NCI-H146 treated with DMSO at 0.1 percent for 48 hours (cell line): ENCODE measurements around the gene PTPN22.

Source experiments
- DNase-seq: peaks from one replicate; lab custom pipeline; 2025; ENCODE audit not compliant: unreplicated experiment; lab: John Stamatoyannopoulos, UW

PTPN22 gene

GRCh38 chr1:113871597-113872113 is at the start of gene PTPN22:
PTPN22 (minus strand) TSS chr1:113871712.
- no peak for DNase-seq

GRCh38 chr1:113918243-113918642 is 46.7 kb upstream of the PTPN22 start:
- no peak for DNase-seq

- DNase-seq = no peak
Measured at GRCh38 chr1:113917400-113918082, 46.0 kb upstream of the PTPN22 start.

- DNase-seq = no peak
Measured at GRCh38 chr1:113916974-113917373, 45.5 kb upstream of the PTPN22 start.

GRCh38 chr1:113913887-113914664 is 42.6 kb upstream of the PTPN22 start:
- DNase-seq = no peak

- DNase-seq = no peak
Measured at GRCh38 chr1:113913312-113913668, 41.8 kb upstream of the PTPN22 start.

GRCh38 chr1:113912594-113913311 is 41.2 kb upstream of the PTPN22 start:
- DNase-seq = no peak

GRCh38 chr1:113905435-113905861 is 33.9 kb upstream of the PTPN22 start:
- DNase-seq = peak; percentile 30

GRCh38 chr1:113904674-113905434 is 33.3 kb upstream of the PTPN22 start, which contains the start of the genes AP4B1 and DCLRE1B:
AP4B1 (minus strand) TSS chr1:113904799; CDS start chr1:113904717, 82 bp downstream.
DCLRE1B (plus strand) TSS chr1:113905326; CDS start chr1:113905587, 261 bp downstream.
- peak; percentile 98 for DNase-seq

GRCh38 chr1:113904293-113904673 is 32.8 kb upstream of the PTPN22 start:
- peak; percentile 74 for DNase-seq

- DNase-seq = no peak
Measured at GRCh38 chr1:113903501-113904292, 32.2 kb upstream of the PTPN22 start.

- DNase-seq = no peak
Measured at GRCh38 chr1:113901191-113901590, 29.7 kb upstream of the PTPN22 start.

- no peak for DNase-seq
Measured at GRCh38 chr1:113899111-113899510, 27.6 kb upstream of the PTPN22 start.

- no peak for DNase-seq
Measured at GRCh38 chr1:113898241-113898814, 26.8 kb upstream of the PTPN22 start.

GRCh38 chr1:113895961-113896360 is 24.4 kb upstream of the PTPN22 start:
- DNase-seq = no peak

- DNase-seq = no peak
Measured at GRCh38 chr1:113895098-113895497, 23.6 kb upstream of the PTPN22 start.

- DNase-seq = no peak
Measured at GRCh38 chr1:113893267-113893666, 21.8 kb upstream of the PTPN22 start.

- no peak for DNase-seq
Measured at GRCh38 chr1:113891631-113892220, 20.2 kb upstream of the PTPN22 start.

- no peak for DNase-seq
Measured at GRCh38 chr1:113890816-113891215, 19.3 kb upstream of the PTPN22 start.
